MV-4-11 (cell line): ENCODE measurements around the gene SEPTIN8.

ENCODE experiments used
- DNase-seq: peaks from one replicate; lab custom pipeline; 2025; lab: John Stamatoyannopoulos, UW

Gene SEPTIN8

DNA sequence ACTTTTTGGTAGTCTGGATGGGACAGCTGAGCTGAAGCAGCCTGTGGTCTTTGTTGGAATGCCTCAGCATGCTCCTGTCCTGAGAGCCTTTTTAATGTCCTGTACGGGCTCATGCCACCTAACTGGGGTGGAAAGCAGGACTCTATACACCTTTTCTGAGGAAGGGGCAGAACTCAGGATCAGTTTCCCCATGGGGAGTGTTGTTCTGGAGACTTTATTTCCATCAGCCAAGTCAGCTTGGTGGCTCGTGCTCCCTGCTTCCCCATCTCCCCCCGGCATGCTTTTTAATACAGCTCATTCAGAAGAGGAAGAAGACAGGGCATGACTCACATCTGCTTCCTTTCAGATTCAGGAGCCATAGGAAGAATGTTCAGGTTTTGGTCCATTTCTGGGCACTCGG is 5.1 kb upstream of the SEPTIN8 start:
- peak; percentile 65 for DNase-seq

DNA sequence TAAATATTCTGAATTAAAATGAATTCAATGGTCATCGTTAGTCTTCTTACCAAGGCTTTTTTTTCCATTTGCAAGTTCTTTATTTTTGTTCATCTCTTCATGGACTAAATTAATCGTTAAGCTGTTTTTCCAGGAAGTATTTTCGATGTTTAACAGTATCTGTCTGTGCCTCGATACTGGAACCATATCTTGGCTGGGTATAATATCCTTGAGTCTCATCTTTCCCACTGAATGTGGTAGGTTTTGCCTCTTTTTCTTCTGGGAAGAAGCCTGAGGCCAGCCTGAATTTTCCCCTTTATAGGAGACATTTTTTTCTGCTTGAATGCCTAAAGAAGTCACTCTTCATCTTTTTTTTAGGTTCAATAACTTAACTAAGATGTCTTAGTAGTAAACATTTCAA is 4.0 kb upstream of the SEPTIN8 start:
- no peak for DNase-seq

DNA sequence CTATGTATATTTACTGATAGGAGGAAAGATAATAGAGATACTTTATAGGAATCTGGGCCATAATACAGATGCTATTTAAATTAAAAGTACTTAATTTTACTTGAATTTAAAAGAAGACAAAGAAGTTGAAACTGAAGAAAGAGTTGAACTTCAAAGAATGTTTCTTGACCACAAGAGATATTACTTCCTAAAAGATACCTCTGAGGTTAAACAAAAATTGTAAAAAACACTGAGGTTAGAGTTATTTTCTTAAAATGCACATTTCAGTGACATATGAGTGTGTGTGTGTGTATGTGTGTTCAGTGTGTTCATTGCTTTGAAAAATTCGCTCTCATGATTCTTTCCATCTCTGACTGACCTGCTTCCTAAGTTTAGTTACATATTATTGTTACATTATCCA is 3.5 kb upstream of the SEPTIN8 start:
- peak; percentile 66 for DNase-seq

DNA sequence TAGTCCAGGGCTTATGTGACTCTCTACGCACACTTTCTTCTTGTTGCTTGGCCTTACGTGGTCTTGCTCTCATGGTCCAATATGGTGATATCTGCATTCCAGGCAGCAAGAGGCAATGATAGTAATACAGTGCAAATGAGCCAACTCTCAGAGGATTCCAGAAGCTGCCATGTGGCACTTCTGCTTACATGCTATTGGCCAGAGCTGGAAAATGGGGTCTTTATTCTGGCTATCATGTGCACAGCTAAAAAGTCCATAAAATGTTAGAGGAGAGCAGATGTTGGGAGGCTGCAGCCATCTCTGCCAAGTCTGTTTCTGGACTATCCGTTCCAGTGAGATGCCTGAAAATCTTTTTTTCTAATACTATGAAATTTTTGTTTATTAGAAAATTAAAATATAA is 2.9 kb upstream of the SEPTIN8 start:
- no peak for DNase-seq

DNA sequence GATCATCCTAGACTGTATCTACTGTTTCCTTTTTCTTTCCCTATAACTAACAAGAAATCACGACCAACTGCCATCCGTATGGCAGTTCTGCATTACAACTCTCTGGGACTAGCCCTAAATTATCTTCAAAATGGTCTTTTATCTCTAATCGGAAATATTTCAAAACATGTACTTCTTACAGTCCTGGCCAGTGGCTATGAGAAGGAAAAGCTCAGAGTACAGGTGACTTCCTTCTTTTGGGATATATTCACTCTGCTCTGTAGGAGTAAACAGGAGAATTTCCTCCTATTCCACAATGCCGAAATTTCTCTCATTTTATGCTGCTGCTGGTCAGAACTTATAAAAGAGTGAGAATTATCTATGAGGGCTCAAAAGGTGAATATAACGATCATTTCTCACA is 1.8 kb upstream of the SEPTIN8 start:
- DNase-seq: no peak

DNA sequence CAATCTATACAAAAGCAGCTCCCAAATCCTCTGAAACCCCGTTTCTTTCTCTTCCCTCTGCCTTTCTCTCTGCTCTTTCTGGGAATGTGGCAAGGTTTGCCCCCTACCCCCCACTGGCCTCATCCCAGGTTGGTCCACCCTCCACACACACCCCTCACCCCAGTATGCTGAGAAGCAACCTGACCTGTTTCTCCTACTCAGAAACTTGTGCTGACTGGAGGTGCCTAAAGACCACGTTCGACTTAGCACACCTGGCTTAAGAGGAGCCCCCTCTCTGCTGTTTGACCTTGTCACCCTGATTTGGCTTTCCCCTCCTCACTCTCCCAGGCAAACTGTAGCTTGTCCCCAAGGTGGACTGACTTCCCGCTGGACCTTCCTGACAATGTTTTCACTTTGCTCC is 1.1 kb upstream of the SEPTIN8 start:
- no peak for DNase-seq

DNA sequence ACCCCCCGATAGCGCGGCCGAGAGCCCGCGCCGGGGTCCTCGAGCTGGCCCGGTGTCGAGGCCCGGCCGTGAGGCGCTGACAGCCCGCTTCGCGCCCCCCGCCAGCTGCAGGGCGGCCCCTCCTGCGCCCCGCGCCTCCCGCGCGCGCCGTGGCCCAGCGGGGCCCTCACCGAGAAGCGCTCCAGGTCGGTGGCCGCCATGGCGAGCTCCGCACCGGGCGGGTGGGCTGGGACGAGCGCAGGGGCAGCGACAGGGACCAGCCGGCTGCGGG is 166 bp downstream of the SEPTIN8 start:
- DNase-seq: no peak

DNA sequence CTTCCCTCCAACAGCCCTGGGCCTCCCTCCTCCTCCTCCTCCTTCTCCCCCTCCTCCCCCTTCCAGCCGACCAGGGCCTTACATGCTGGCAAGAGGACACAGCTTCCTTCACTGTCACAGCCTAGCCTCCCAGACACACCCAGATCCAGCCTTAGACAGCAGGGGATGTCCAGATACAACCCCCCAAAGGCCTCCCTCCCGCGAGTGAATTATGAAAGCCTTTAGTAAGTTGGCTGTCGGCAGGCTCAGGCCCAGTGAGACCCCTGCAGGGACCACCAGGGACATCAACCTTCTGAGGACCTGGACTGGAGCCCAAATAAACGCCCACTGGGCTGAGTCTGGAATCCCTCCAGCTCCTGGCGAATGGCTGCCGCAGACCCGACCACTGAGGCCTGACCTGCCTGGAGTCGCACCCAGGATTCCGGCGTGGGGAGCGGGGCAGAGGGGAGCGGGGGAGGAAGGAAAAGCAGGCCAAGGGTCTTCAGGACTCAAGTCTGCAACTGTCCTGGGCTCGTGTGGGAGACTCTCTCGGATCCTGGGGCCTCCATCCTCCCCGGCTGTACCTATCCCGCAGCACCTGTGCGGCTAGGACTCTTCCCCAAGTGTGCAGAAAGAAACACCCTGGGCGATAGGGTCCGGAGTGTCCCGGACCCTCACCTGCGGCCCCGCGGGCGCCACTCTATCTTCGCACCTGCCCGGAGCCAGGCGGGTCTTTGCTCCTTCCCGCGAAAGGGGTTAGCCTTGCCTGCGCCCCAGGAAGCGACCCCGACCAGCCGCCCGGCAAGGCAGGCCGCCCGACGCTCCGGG is 705 bp downstream of the SEPTIN8 start:
- DNase-seq: no peak

DNA sequence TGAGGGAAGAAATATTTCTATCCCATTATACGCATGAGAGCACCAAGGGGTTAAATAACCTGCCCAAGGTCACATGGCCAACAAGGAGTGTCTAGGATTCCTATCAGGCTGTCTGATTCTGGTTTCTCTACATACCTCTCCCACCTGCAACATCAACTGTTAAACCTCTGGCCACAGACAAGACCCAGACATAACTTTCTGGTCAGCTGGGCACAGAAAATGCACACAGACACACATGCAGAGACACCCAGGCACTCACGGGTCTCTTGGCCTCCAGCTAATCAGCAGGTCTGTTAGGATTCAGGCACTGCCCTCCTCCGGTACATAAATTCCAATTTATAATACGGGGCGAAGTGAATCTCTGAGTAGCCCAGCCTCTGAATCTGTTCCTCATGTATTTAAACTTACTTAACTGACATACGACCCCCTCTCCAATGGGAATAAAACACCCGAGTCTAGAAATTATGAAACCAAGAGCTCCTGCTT is 1.5 kb downstream of the SEPTIN8 start:
- DNase-seq: no peak

DNA sequence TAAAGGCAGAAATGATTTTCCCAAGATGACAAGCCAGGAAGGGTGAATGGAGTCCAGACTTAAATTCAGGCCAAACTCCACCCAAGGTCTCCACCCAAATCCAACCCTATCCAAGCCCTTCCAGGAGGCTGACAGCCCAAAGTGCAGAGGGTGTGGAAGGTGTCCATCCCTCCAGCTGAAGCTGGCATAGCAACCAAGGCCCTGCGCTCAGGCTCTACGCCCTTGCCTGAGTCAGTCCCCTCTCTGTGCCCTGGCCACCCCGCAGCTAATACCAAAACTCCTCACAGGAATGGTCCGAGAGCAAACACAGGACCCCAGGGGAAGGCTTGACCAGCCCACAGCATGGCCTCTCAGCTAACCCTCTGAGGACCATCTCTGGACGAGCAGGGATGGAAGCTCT is 2.1 kb downstream of the SEPTIN8 start:
- DNase-seq: no peak

DNA sequence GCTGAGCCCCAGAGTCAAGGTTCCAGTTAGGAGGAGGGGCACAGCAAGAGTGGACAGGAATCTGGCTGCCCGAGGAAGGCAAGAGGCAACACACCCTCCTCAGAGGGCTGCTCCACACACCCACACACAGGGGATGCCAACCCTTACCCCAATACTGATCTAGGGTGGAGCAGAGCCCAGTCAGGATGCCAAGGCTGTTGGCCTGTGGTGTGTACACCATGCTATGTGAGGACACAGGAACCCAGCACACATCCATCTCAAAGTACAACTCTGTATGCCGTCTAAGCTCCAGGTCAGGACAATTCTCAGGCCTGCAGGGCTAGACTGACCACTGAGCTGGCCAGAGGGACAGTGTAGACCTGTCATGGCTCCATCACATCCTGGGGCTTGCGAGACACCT is 2.6 kb downstream of the SEPTIN8 start:
- DNase-seq: no peak

DNA sequence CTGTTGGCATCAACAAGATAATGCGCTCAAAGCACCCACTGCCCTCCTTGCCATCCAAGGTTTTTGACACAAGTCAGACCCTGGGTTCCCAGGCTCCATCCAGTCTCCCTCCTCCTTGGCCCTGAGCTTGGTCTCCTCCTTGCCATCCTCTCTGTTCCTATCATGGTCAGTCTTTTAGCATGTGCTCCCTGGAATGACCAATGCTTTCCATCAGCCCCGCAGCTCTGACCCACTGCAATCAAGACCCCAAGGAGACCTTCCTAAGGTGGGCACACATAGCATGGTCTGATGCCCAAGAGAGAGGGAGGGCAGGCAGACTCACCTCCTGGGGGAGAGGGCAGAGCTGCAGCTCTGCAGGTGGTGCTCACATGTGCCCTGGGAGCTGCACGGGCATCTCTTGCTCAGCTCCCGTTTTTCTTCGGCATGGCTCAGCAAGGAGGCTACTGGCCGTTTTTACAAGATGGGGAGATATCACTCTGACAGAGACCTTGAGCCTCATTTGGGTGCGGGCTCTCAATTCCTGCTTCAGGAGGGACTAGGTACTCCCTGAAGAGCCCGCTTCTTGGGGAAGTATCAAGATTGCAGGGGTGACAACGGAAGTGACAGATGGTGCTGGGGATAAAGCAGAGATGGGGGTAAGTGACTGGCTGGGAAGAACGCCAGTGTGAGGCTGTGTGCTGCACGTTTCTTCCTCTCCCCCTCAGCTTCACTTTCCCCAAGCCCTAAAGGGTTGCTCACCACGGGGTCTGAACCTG is 3.3 kb downstream of the SEPTIN8 start:
- peak; percentile 29 for DNase-seq

DNA sequence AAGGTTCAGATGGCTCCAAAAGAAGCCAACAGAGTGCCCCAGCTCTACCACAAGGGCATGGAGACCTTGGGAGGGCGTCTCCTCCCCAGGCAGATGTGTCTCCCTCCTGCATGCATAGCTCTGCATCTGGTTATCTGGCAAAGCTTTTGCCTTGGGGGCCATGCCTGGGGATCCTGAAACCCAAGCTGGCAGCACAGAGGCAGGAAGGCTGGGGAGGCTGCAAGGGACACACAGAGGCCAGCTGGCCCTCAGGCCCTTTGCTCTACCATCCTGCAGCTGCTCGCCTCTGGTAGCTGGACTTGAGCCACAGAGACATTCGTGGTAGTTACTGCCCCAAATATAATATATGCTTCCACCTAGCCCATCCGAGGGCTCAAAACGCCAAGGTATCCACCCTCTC is 3.9 kb downstream of the SEPTIN8 start:
- DNase-seq: no peak

DNA sequence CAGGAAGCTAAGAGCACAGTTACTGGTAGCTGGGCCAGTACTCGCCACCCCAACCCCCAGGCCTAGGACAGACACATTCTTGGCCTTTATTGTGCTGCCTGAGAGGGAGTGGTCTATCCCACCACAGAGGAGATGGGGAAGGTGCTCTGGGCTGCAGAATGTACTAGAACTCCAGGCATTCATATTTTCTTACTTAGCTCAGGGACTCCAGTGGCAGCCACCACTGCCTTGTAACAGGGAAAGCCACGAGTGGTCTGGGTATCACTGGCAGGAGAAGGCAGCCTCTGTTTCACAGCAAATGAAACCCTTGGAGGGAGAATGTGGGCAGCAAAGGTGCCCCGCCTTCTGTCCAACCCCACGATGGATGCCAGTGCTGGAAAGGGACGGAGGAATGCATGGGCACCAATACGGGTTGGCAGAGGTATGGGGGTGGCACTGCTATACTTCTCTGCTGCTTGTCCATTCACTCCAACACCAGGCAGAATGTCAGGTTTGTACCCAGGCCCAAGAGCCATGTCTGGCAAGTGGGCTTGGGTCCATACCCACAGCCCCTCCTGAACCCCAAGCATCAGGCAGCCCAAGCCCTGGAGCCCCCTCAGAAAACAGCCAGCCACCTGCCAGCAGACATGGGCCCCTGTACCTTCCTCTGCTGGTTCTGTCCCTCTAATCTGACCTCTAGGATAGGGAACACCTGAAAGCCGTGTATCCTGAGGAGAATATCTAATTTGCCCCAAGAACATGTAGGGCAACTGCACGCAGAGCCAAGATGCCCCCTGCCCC is 4.6 kb downstream of the SEPTIN8 start:
- DNase-seq: no peak

DNA sequence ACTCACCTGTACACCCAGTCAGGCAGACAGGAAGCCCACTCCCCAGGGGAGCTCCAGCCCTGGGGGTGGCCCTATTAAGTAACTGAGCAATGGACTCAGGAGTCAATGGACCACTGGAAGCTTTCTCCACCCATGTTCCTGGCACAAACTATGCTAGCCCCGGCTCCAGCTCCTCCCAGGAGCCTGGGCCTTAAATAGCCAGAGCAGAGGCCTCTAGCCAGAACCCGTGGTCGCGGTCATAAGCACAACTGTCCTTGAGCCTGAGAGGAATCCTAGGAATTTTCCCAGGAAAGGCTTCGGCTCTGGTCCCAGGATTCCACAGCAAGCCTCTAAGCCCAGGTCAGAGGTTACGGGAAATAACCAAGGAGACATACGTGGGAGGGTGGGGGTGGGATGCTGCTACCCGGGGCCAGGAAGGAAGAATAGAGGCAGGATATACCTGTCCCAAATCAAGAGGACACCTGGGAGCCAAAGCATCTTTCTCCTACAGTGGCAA is 5.5 kb downstream of the SEPTIN8 start:
- no peak for DNase-seq

DNA sequence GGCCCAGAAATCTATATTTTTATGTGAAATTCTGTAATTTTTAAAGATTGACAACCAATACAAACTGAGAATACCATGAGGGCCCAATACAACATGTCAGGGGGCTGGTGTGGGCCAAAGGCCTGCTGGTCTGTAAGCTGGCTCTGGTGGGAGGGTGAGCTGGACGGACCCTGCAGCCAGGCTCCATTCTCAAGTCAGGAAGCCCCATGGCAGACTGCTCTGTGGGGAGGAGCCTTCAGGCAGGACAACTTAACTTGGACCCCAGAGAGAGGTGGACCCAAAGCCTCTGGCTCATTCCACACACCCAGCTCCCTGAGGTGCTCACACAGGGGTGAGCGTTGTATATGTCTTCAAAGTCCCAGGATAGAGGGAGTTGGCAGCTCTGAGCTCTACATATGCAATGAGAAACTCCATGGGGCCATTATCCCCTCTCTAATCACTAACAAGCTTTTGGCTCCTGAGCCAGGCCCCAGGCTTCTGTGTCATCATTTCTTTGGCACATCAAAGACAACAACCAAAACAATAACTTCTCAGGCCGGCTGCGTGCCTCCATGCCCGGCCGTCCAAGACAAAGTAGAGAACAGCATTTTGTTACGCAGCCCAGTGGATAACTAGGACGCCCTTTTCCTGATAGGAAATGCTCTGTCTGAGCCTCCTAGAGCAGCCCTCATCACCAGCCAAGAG is 6.4 kb downstream of the SEPTIN8 start:
- no peak for DNase-seq

DNA sequence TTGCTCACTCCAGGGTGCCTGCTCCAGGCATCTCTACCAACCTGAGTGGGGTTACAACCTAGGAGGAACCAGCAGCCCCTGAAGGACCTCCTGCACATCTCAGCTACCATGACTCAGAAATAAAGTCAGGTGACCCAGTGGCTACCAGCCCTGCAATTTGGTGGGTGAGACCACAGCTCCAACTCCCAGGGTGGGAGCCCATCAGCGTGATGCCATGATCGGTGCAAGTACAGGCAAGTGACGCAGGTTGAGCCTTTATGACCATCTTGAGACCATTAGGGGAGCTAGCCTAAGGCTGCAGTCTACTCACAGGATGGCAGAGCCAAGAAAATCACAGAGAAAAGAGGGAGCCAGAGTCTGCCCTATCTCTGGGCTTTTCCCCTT is 8.6 kb downstream of the SEPTIN8 start:
- DNase-seq: no peak

DNA sequence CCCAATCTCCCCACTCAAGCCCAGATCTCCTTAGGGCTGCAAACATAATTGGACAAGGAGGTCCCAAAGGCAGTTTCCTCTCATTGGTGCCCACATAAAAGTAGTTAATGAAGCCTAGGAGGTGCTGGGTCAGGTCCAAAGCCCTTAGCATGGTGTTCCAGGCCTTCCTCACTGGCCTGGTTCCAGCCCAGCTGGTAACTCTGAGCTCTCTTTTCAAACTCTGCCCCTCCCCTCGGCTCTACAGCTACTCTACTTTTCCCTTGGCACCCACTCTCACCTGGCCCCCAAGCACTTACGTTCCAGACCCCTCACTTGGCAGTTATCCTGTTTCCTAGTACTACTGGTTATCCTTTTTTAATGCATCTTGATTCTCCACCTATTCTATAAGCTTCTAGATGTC is 9.9 kb downstream of the SEPTIN8 start:
- no peak for DNase-seq

DNA sequence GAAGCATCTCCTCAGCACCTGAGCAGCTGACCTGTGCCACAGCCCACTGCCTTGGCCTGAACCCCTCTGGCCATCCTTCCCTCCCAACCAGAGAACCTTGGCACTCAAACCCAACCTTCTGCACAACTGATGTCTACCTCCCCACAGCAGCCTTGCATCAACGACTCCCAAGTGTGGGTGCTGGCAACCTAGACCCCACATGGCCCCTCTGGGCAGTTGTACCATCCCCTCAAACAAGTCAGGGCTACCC is 10.3 kb downstream of the SEPTIN8 start:
- DNase-seq: no peak

DNA sequence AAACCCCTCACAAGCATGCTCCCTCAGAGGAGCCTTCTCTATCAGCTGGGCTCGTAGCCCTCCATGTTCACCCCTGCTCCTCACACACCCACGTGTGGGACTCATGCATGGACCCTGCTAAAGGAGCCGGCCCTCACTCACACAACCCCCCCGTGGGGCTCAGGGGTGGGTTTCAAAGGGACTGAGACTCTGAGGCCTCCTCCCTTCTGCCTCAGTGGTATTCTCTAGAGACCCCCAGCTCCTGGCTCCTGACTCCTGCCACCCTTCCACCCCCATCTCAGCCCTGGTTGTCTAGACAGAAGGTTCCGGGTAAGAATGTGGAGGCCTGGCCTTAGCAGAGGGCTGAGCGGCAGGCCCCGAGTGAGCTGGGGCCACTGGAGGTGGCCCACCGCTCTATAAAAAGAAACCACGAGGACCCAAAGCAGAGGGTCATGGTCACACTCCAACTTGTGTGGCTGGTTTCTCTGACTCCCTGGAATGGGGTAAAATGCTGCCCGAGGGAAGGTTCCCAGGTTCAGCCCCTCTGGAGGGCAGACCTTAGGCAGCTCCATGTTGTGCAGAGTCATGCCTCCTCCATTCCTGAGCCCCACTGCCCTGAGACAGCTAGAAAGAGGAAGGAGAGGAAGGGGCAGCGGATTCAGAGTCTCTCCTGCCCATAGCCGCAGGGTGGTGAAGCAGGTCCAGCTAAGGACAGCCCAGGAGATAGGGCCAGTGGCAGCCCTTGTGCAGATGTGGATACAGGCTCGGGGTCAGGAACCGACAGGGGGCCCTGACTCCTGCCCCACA is 10.8 kb downstream of the SEPTIN8 start:
- no peak for DNase-seq

DNA sequence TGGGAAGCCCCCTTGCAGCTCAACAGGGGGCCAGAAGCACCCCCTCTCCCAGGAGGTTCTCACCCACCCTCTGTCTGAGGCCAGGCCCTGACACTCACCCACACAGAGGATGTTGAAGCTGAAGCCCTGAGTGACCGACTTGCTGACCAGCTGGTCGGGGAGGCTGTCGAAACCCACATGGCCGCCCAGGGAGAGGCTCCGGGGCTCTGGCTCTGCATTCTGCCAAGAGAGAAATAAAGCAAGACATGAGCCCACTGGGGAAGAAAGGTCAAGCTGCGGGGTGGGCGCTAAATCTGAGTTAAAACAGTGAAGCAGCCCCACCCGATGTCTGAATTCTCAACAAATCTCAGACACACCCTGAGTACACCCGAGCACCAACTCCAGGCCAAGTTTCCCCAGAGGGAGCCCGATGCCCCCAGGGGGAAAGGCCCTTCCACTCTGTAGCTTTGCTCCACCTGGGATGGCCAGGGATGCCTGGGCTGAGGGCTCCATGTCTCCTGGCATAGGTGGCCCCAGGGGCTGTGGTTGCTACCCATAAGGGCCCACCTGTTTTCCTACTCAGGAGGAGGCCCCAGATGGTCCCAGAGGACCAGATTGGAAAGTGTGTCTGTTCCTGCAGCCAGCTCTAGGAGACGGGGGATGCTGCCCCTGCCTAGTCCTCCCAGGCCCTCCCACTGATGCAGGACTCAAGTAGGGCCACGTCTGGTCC is 11.6 kb downstream of the SEPTIN8 start:
- no peak for DNase-seq
